ENCODE measurements around the gene PABPN1L. TPM values are rescaled to one million over a fixed set of nuclear protein-coding genes. Genes with fewer than 3 reads are reported as not detected.

PABPN1L gene
- total and polyA plus RNA-seq, 3 donors from 2014 or later = 0.34 to 0.93 TPM; not detected in 1

GRCh38 chr16:88844419-88845036, 21.9 kb downstream of the PABPN1L start:
- H3K27ac ChIP-seq = no peak overlapping the region
- H3K4me1 ChIP-seq = no peaks in the 10 kb centered on the region
- no peaks in the 10 kb centered on the region for H3K9me3 ChIP-seq
- TF ChIP-seq POLR2A (IDR thresholded peaks at IDR 0.05) (no peak), CTCF (IDR thresholded peaks at IDR 0.05) (no peak)
- intact Hi-C loops (cut with DNase I; ENCODE audit: low total_unique reads) = no loop called here
- no peak for DNase-seq
- no peak overlapping the region for H3K4me3 ChIP-seq
- H3K36me3 ChIP-seq (ENCODE audit: low read depth, missing control alignments) = no peaks in the 10 kb centered on the region
- H3K27me3 ChIP-seq = no peaks in the 10 kb centered on the region
- 73 to 78% methylated on average over 10 to 11 of the region's 11 CpGs for WGBS, 2 donors

GRCh38 chr16:88843256-88843655, 23.2 kb downstream of the PABPN1L start:
- TF ChIP-seq POLR2A (IDR thresholded peaks at IDR 0.05) (no peak), CTCF (IDR thresholded peaks at IDR 0.05) (no peak)
- Histone ChIP-seq H3K9me3 (no peaks in the 10 kb centered on the region), H3K4me3 (no peak overlapping the region), H3K27ac (no peak overlapping the region), H3K36me3 (ENCODE audit: low read depth, missing control alignments) (no peaks in the 10 kb centered on the region), H3K4me1 (no peaks in the 10 kb centered on the region), H3K27me3 (no peaks in the 10 kb centered on the region)
- intact Hi-C loops (cut with DNase I; ENCODE audit: low total_unique reads) = no loop called here
- no peak for DNase-seq
- WGBS, 2 donors = 92% methylated on average over 20 of the region's 20 CpGs

DNA sequence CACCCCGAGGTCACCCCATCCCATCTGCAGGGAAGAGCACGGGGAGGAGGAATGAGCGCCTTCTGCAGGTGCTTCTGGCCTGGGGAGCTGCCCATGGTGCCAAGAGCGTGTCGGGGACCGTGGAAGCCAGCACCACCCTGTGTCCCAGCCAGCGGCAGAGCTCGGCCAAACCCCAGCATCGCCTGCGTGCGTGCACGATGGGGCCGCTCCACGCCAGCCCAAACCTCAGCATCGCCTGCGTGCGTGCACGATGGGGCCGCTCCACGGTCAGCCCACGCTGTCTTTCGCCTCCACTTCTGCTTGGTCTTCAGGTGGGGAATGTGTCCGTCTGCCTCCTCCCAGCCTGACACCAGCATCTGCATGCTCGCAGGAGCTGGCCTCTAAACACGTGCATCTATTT, 23.7 kb downstream of the PABPN1L start:
- no peaks in the 10 kb centered on the region for H3K27me3 ChIP-seq
- H3K9me3 ChIP-seq = no peaks in the 10 kb centered on the region
- no peaks in the 10 kb centered on the region for H3K36me3 ChIP-seq (ENCODE audit: low read depth, missing control alignments)
- no peaks in the 10 kb centered on the region for H3K4me1 ChIP-seq
- TF ChIP-seq POLR2A (IDR thresholded peaks at IDR 0.05) = no peak
- TF ChIP-seq CTCF (IDR thresholded peaks at IDR 0.05) = no peak
- DNase-seq = no peak
- H3K4me3 ChIP-seq = no peak overlapping the region
- intact Hi-C loops (cut with DNase I; ENCODE audit: low total_unique reads) = no loop called here
- H3K27ac ChIP-seq = no peak overlapping the region
- WGBS, 2 donors = 95 to 99% methylated on average over 14 to 25 of the region's 25 CpGs

DNA sequence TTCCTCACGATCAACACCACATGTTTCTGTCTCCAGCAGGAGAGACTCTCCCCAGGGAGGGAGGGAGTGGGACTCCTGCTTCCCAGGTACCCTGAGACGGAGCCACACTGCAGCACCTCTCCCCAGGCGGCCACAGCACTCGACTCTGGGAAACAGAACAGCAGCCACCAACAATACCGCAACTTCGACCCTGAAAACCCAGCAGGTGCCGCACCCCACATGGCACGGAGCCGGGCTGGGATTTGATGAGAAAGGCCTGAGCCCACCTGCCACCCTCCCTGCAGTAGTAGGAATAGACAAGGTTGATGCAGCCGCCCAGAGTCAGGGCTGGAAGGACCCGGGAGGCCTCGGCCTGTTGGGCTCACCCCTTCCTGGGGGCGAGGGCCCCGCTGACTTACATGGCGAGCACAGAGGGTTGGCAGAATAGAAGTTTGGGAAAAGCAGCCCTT, 24.1 kb downstream of the PABPN1L start:
- Histone ChIP-seq H3K4me3 (no peak overlapping the region), H3K4me1 (no peaks in the 10 kb centered on the region), H3K27me3 (no peaks in the 10 kb centered on the region), H3K27ac (no peak overlapping the region), H3K9me3 (no peaks in the 10 kb centered on the region), H3K36me3 (ENCODE audit: low read depth, missing control alignments) (no peaks in the 10 kb centered on the region)
- TF ChIP-seq POLR2A (IDR thresholded peaks at IDR 0.05) (no peak), CTCF (IDR thresholded peaks at IDR 0.05) (no peak)
- intact Hi-C loops (cut with DNase I; ENCODE audit: low total_unique reads) = no loop called here
- WGBS, 2 donors = 85 to 87% methylated on average over 11 to 15 of the region's 15 CpGs
- DNase-seq = no peak

Measured in testis (tissue), 3 donors.